B cell (primary cell): ENCODE measurements around the gene ZDHHC21. TPM values are rescaled to one million over a fixed set of nuclear protein-coding genes. Genes with fewer than 3 reads are reported as not detected.

Experiments
- ATAC-seq: fragments of 200-7000 bp; cut with Tn5 transposase; one replicate; pipeline ENCODE4 v1.10.0; 2021; ENCODE audit warnings: low read depth, mild to moderate bottlenecking, moderate number of reproducible peaks, moderate library complexity
- CTCF ChIA-PET: fragments of 350-600 bp; sonication (Branson Sonifier 250); formaldehyde crosslinking; loops from one replicate; lab custom pipeline; 2021; ENCODE audit warnings: antibody characterized with exemption, inconsistent platforms; lab: Charles Lee
- POLR2A ChIA-PET: fragments of 350-600 bp; sonication (Branson Sonifier 250); formaldehyde crosslinking; loops from one replicate; lab custom pipeline; 2021; ENCODE audit warnings: antibody characterized with exemption; lab: Charles Lee
- DNase-seq: peaks from one replicate; pipeline ENCODE4 v3.0.0; 2013
- H2AFZ ChIP-seq: 2 replicates; pipeline ENCODE4 v1.6.1; 2012; ENCODE audit warnings: mild to moderate bottlenecking, low read depth, low read length; ENCODE audit not compliant: insufficient read depth, poor library complexity, severe bottlenecking
- H3K27ac ChIP-seq, 2 donors: 1 replicate in 1 of 2; 2 replicates in 1 of 2; pipeline ENCODE4 v1.5.1; 2012 to 2013; ENCODE audit warnings: low read length in 2 of 2, mild to moderate bottlenecking in 2 of 2, moderate library complexity in 1 of 2
- H3K27me3 ChIP-seq, 4 experiments: fragments of 200-600 bp in 1 of 4; sonication (generic) in 1 of 4; replicated peaks in 1 of 4; 1 replicate in 2 of 4; 2 replicates in 2 of 4; pipeline versions ENCODE4 v1.6.1 to v1.7.0; 2013 to 2016; ENCODE audit warnings: low read length in 3 of 4, mild to moderate bottlenecking in 2 of 4, mixed read lengths in 1 of 4, moderate library complexity in 1 of 4; ENCODE audit not compliant: insufficient read depth in 4 of 4, control insufficient read depth in 3 of 4; ENCODE audit errors: control extremely low read depth in 1 of 4
- H3K36me3 ChIP-seq, 2 experiments: replicated peaks in 1 of 2; 1 replicate in 1 of 2; 2 replicates in 1 of 2; pipeline versions ENCODE4 v1.6.1 to v1.7.1; 2013; ENCODE audit warnings: low read length in 1 of 2; ENCODE audit not compliant: insufficient read depth in 2 of 2, control insufficient read depth in 1 of 2; ENCODE audit errors: control extremely low read depth in 1 of 2, extremely low read depth in 1 of 2
- H3K4me1 ChIP-seq, 2 donors: fragments of 200-600 bp in 1 of 2; sonication (generic) in 1 of 2; 1 replicate in 1 of 2; 2 replicates in 1 of 2; pipeline versions ENCODE4 v1.5.1 to v1.6.1; 2013 to 2017; ENCODE audit warnings: low read length in 2 of 2; ENCODE audit not compliant: control insufficient read depth in 2 of 2, insufficient read depth in 2 of 2
- H3K4me2 ChIP-seq: replicated peaks from 2 replicates; pipeline ENCODE3; 2012; ENCODE audit warnings: mild to moderate bottlenecking, low read depth, low read length; ENCODE audit not compliant: poor library complexity, severe bottlenecking
- H3K4me3 ChIP-seq, 5 experiments: fragments of 200-600 bp in 1 of 5; sonication (generic) in 1 of 5; 1 replicate in 3 of 5; 2 replicates in 2 of 5; pipeline versions ENCODE4 v1.5.1 to v1.7.0; 2011 to 2016; ENCODE audit warnings: low read length in 4 of 5, mild to moderate bottlenecking in 4 of 5, low read depth in 2 of 5, control low read depth in 1 of 5, moderate library complexity in 1 of 5; ENCODE audit not compliant: insufficient read depth in 1 of 5; ENCODE audit errors: control extremely low read depth in 1 of 5, extremely low read depth in 1 of 5
- H3K79me2 ChIP-seq: fragments of 200-600 bp; sonication (generic); one replicate; pipeline ENCODE4 v1.6.0; 2016; ENCODE audit warnings: low read length; ENCODE audit not compliant: control insufficient read depth, insufficient read depth
- H3K9ac ChIP-seq: fragments of 200-600 bp; sonication (generic); 2 replicates; pipeline ENCODE4 v1.6.1; 2017; ENCODE audit warnings: mild to moderate bottlenecking, low read length, moderate library complexity
- H3K9me3 ChIP-seq, 3 donors: one replicate each; pipeline versions ENCODE4 v1.6.1 to v1.7.1; 2013; ENCODE audit warnings: low read length in 2 of 3; ENCODE audit not compliant: control insufficient read depth in 2 of 3, insufficient read depth in 1 of 3; ENCODE audit errors: control extremely low read depth in 1 of 3
- H4K20me1 ChIP-seq: 2 replicates; pipeline ENCODE4 v1.6.0; 2012; ENCODE audit warnings: mild to moderate bottlenecking, low read length; ENCODE audit not compliant: insufficient read depth, control insufficient read depth, poor library complexity, severe bottlenecking
- H3K27ac Mint-ChIP-seq: one replicate; pipeline ENCODE4 v1.8.0; 2021; ENCODE audit warnings: mixed read lengths
- H3K27me3 Mint-ChIP-seq: one replicate; pipeline ENCODE4 v1.8.0; 2021; ENCODE audit warnings: mixed read lengths
- H3K4me1 Mint-ChIP-seq: one replicate; pipeline ENCODE4 v1.8.0; 2021; ENCODE audit warnings: mixed read lengths
- H3K4me3 Mint-ChIP-seq: one replicate; pipeline ENCODE4 v1.8.0; 2021; ENCODE audit warnings: mixed read lengths
- H3K9me3 Mint-ChIP-seq: one replicate; pipeline ENCODE4 v1.8.0; 2022; ENCODE audit warnings: mixed read lengths; ENCODE audit not compliant: insufficient read depth
- EZH2 ChIP-seq: IDR thresholded peaks from 2 replicates; pipeline ENCODE4 v1.6.1; 2012; ENCODE audit warnings: borderline replicate concordance, low read depth, mild to moderate bottlenecking, moderate library complexity, low read length; ENCODE audit not compliant: insufficient read depth, poor library complexity, severe bottlenecking
- WGBS: methylation state at CpG from one replicate; pipeline ENCODE4 v1.1.5; 2013; ENCODE audit warnings: missing lambda C conversion rate; ENCODE audit not compliant: insufficient coverage; 5-methylcytosine and 5-hydroxymethylcytosine counted together
- intact Hi-C: fragments of 100-400 bp; cut with micrococcal nuclease; formaldehyde crosslinking; loops from one replicate; pipeline ENCODE4 v1.10.0; 2022
- polyA plus RNA-seq: library from polyadenylated mRNA; depleted of rRNA; stranded (reverse); fragments of >200 nt; gene quantifications from 2 replicates; pipeline ENCODE4 v1.2.3, GENCODE V29; 2012
- total RNA-seq, 2 donors: library from RNA; stranded (reverse); fragments of 120-200 nt in 1 of 2; gene quantifications; 1 replicate in 1 of 2; 2 replicates in 1 of 2; pipeline versions ENCODE4 v1.2.3 to v1.2.4, GENCODE V29; 2013 to 2022
- TF ChIP-seq, protein P1 (sequence below): fragments of 200-600 bp; IDR thresholded peaks from one replicate; pipeline ENCODE4 v1.8.0; 2022; ENCODE audit warnings: antibody characterized with exemption, mild to moderate bottlenecking

ZDHHC21 gene
- total and polyA plus RNA-seq, 2 donors (not counting 1 experiment from before 2014, with no cell fraction given): 10.3 to 39.7 TPM

DNA sequence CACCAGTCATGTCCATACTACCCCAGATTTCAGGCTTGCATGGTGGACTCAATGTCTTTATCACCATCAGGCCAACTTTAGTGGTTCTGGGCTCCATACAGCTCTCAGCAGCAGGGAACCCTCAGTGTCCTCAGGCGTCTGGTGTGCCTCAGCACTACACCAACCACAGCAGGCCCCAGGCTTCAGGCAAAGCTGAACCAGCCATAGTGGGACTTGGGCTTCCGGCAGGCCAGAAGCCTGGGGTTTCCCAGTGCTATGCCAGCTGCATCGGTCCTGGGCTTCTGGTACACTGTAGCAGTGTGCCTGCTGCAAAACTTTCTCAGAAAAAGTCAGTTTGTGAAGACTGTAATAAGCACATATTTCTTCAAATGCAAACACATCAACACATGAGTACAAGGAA is 11.0 kb upstream of the ZDHHC21 start:
- H3K4me3 Mint-ChIP-seq: no peak overlapping the region
- H3K27ac ChIP-seq: no peak overlapping the region
- TF ChIP-seq, protein P1, sequence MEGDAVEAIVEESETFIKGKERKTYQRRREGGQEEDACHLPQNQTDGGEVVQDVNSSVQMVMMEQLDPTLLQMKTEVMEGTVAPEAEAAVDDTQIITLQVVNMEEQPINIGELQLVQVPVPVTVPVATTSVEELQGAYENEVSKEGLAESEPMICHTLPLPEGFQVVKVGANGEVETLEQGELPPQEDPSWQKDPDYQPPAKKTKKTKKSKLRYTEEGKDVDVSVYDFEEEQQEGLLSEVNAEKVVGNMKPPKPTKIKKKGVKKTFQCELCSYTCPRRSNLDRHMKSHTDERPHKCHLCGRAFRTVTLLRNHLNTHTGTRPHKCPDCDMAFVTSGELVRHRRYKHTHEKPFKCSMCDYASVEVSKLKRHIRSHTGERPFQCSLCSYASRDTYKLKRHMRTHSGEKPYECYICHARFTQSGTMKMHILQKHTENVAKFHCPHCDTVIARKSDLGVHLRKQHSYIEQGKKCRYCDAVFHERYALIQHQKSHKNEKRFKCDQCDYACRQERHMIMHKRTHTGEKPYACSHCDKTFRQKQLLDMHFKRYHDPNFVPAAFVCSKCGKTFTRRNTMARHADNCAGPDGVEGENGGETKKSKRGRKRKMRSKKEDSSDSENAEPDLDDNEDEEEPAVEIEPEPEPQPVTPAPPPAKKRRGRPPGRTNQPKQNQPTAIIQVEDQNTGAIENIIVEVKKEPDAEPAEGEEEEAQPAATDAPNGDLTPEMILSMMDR: no peak
- TF ChIP-seq EZH2: no peak
- H3K9me3 ChIP-seq: peaks cover 9 to 26% (median 10%) of the 10 kb centered on the region in 3 donors
- H3K27ac Mint-ChIP-seq: no peak overlapping the region
- H4K20me1 ChIP-seq: no peaks in the 10 kb centered on the region
- no peak overlapping the region for H3K4me3 ChIP-seq
- H3K27me3 ChIP-seq: peaks cover 0 to 7% (median 3%) of the 10 kb centered on the region in 4 experiments
- H3K9me3 Mint-ChIP-seq: peaks cover 3% of the 10 kb centered on the region
- 95% methylated on average over 3 of the region's 3 CpGs for WGBS
- ChIA-PET CTCF (no interaction called here), POLR2A (no interaction called here)
- no peaks in the 10 kb centered on the region for H3K36me3 ChIP-seq
- ATAC-seq: no peak
- no peaks in the 10 kb centered on the region for H3K27me3 Mint-ChIP-seq
- H3K4me2 ChIP-seq: no peak overlapping the region
- no peak overlapping the region for H3K9ac ChIP-seq
- no peaks in the 10 kb centered on the region for H3K79me2 ChIP-seq
- no peak for DNase-seq
- intact Hi-C loops: no loop called here
- peaks cover 6 to 16% of the 10 kb centered on the region in 2 donors for H3K4me1 ChIP-seq
- no peak overlapping the region for H2AFZ ChIP-seq
- peaks cover 18% of the 10 kb centered on the region for H3K4me1 Mint-ChIP-seq

DNA sequence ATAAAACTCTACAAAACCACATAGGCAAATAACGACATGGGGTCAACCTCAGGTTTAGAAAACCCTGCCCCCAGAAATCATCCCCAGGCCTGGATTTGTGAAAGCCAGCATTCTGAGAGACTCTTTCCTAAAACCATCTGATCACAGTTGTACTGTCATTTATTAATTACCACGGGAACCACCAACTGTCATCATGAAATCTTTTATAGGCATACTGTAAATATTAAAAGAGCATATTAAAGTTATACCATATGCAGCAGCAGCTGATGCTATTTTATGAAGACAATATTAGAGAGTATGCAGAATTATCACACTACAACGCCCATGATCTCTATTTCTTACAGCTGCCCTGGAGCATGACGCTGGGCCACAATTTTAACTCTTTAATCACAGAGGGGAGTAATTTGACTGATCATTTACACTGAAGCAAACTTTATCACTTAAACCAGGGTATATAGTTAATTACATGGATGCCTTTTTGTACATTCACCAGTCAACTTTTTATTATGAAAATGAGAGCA is 9.0 kb upstream of the ZDHHC21 start:
- H3K36me3 ChIP-seq: no peaks in the 10 kb centered on the region
- WGBS: 83% methylated on average over 1 of the region's 4 CpGs
- ATAC-seq (no peak), DNase-seq (no peak)
- Mint-ChIP-seq H3K4me3 (no peak overlapping the region), H3K27ac (no peak overlapping the region), H3K4me1 (peaks cover 16% of the 10 kb centered on the region), H3K27me3 (no peaks in the 10 kb centered on the region), H3K9me3 (peaks cover 3% of the 10 kb centered on the region)
- H4K20me1 ChIP-seq: no peaks in the 10 kb centered on the region
- no peak for TF ChIP-seq EZH2
- TF ChIP-seq, protein P1: no peak
- no peak overlapping the region for H3K4me2 ChIP-seq
- H3K4me3 ChIP-seq: no peak overlapping the region
- peaks cover 9 to 25% (median 10%) of the 10 kb centered on the region in 3 donors for H3K9me3 ChIP-seq
- no peaks in the 10 kb centered on the region for H3K79me2 ChIP-seq
- CTCF ChIA-PET: no interaction called here
- peaks cover 6 to 16% of the 10 kb centered on the region in 2 donors for H3K4me1 ChIP-seq
- intact Hi-C loops: no loop called here
- H2AFZ ChIP-seq: no peak overlapping the region
- H3K27ac ChIP-seq: no peak overlapping the region
- POLR2A ChIA-PET: no interaction called here
- H3K27me3 ChIP-seq: peaks cover 0 to 7% (median 3%) of the 10 kb centered on the region in 4 experiments
- no peak overlapping the region for H3K9ac ChIP-seq
